Prostate gland (tissue), 2 donors: ENCODE measurements around the gene ATAD2B. TPM values are rescaled to one million over a fixed set of nuclear protein-coding genes. Genes with fewer than 3 reads are reported as not detected.

ENCODE experiments used
- DNase-seq: peaks from one replicate; pipeline ENCODE4 v3.0.0-alpha.2; 2019; ENCODE audit warnings: low spot score
- H3K27ac ChIP-seq, 2 donors: fragments of 200-600 bp; sonication (generic); 2 replicates each; pipeline ENCODE4 v1.5.1; 2017 to 2019
- H3K27me3 ChIP-seq: fragments of 200-600 bp; sonication (generic); replicated peaks from 2 replicates; pipeline ENCODE4 v1.5.1; 2019; ENCODE audit not compliant: insufficient read depth
- H3K36me3 ChIP-seq, 2 donors: fragments of 200-600 bp; sonication (generic); 1 replicate in 1 of 2; 2 replicates in 1 of 2; pipeline versions ENCODE4 v1.5.1 to v1.8.1; 2017 to 2019
- H3K4me1 ChIP-seq: fragments of 200-600 bp; sonication (generic); replicated peaks from 2 replicates; pipeline ENCODE4 v1.5.1; 2019
- H3K4me3 ChIP-seq, 2 donors: fragments of 200-600 bp; sonication (generic); 2 replicates each; pipeline ENCODE4 v1.5.1; 2017 to 2019
- H3K9me3 ChIP-seq: fragments of 200-600 bp; sonication (generic); 2 replicates; pipeline ENCODE4 v1.5.1; 2017
- CTCF ChIP-seq, 4 experiments: fragments of 200-600 bp in 2 of 4; fragments of 450-650 bp in 2 of 4; sonication (generic) in 2 of 4; IDR thresholded peaks; 1 replicate in 3 of 4; 2 replicates in 1 of 4; pipeline ENCODE4 v1.5.1; 2016 to 2019; ENCODE audit warnings: antibody characterized with exemption in 4 of 4, mild to moderate bottlenecking in 2 of 4, moderate library complexity in 2 of 4
- POLR2A ChIP-seq: fragments of 450-650 bp; IDR thresholded peaks from one replicate; pipeline ENCODE4 v1.6.1; 2016; ENCODE audit warnings: antibody characterized with exemption, mild to moderate bottlenecking
- POLR2AphosphoS5 ChIP-seq: sonication (generic); formaldehyde crosslinking; IDR thresholded peaks from one replicate; pipeline ENCODE4 v1.6.1; 2017; ENCODE audit warnings: antibody characterized with exemption
- WGBS: methylation state at CpG from one replicate; pipeline ENCODE4 v1.1.5; 2018; 5-methylcytosine and 5-hydroxymethylcytosine counted together
- intact Hi-C: fragments of 100-400 bp; cut with DNase I; formaldehyde crosslinking; loops from one replicate; pipeline ENCODE4 v1.14.2; 2022
- total RNA-seq, 2 donors: library from RNA; depleted of rRNA; stranded (reverse); fragments of >200 nt; gene quantifications; one replicate each; pipeline ENCODE4 v1.1.0, GENCODE V29; 2016

Gene ATAD2B
- total RNA-seq, 2 donors from 2014 or later: 12.2 to 16.9 TPM

GRCh38 chr2:23791030-23791429 is 135.9 kb downstream of the ATAD2B start:
- Histone ChIP-seq H3K36me3 (no peaks in the 10 kb centered on the region), H3K4me1 (no peaks in the 10 kb centered on the region)
- intact Hi-C loops: no loop called here

GRCh38 chr2:23789012-23789411 is 137.9 kb downstream of the ATAD2B start:
- no peak for DNase-seq
- TF ChIP-seq POLR2A: no peak
- TF ChIP-seq CTCF (IDR thresholded peaks at IDR 0.05): no peak
- TF ChIP-seq POLR2AphosphoS5: no peak
- WGBS: 88% methylated on average over 1 of the region's 1 CpG
- Histone ChIP-seq H3K4me3 (no peak overlapping the region), H3K36me3 (no peaks in the 10 kb centered on the region), H3K4me1 (no peaks in the 10 kb centered on the region), H3K9me3 (no peaks in the 10 kb centered on the region), H3K27ac (no peak overlapping the region), H3K27me3 (no peaks in the 10 kb centered on the region)
- intact Hi-C loops: no loop called here

More at GRCh38 chr2:23791030-23791429, 135.9 kb downstream of the ATAD2B start:
- Histone ChIP-seq H3K9me3 (no peaks in the 10 kb centered on the region), H3K27ac (no peak overlapping the region), H3K4me3 (no peak overlapping the region), H3K27me3 (no peaks in the 10 kb centered on the region)
- TF ChIP-seq CTCF (IDR thresholded peaks at IDR 0.05): no peak
- TF ChIP-seq POLR2A: no peak
- no peak for TF ChIP-seq POLR2AphosphoS5
- no peak for DNase-seq

GRCh38 chr2:23788100-23788499 is 138.8 kb downstream of the ATAD2B start:
- 28% methylated on average over 1 of the region's 1 CpG for WGBS
- intact Hi-C loops: no loop called here
- Histone ChIP-seq H3K9me3 (no peaks in the 10 kb centered on the region), H3K4me1 (no peaks in the 10 kb centered on the region), H3K36me3 (no peaks in the 10 kb centered on the region), H3K27ac (no peak overlapping the region), H3K4me3 (no peak overlapping the region), H3K27me3 (no peaks in the 10 kb centered on the region)
- DNase-seq: no peak
- TF ChIP-seq POLR2AphosphoS5 (no peak), CTCF (IDR thresholded peaks at IDR 0.05) (no peak), POLR2A (no peak)

GRCh38 chr2:23784971-23785370 is 142.0 kb downstream of the ATAD2B start:
- Histone ChIP-seq H3K36me3 (no peaks in the 10 kb centered on the region), H3K4me1 (no peaks in the 10 kb centered on the region), H3K27me3 (no peaks in the 10 kb centered on the region), H3K27ac (no peak overlapping the region), H3K9me3 (no peaks in the 10 kb centered on the region), H3K4me3 (no peak overlapping the region)
- TF ChIP-seq POLR2AphosphoS5 (no peak), CTCF (IDR thresholded peaks at IDR 0.05) (no peak), POLR2A (no peak)
- no peak for DNase-seq
- intact Hi-C loops: no loop called here

GRCh38 chr2:23782646-23783045 is 144.3 kb downstream of the ATAD2B start:
- Histone ChIP-seq H3K27ac (no peak overlapping the region), H3K27me3 (no peaks in the 10 kb centered on the region), H3K9me3 (no peaks in the 10 kb centered on the region), H3K36me3 (no peaks in the 10 kb centered on the region), H3K4me1 (no peaks in the 10 kb centered on the region), H3K4me3 (no peak overlapping the region)
- 92% methylated on average over 1 of the region's 1 CpG for WGBS
- intact Hi-C loops: no loop called here
- TF ChIP-seq CTCF (IDR thresholded peaks at IDR 0.05) (no peak), POLR2AphosphoS5 (no peak), POLR2A (no peak)
- no peak for DNase-seq
